GM21360 (cell line): ENCODE data around the gene LSM10.

Source experiments
- ATAC-seq: cut with Tn5 transposase; IDR thresholded peaks from one replicate; pipeline ENCODE4 v1.9.1; 2021; ENCODE audit warnings: mild to moderate bottlenecking, moderate library complexity; ENCODE audit not compliant: unreplicated experiment

The LSM10 gene

DNA sequence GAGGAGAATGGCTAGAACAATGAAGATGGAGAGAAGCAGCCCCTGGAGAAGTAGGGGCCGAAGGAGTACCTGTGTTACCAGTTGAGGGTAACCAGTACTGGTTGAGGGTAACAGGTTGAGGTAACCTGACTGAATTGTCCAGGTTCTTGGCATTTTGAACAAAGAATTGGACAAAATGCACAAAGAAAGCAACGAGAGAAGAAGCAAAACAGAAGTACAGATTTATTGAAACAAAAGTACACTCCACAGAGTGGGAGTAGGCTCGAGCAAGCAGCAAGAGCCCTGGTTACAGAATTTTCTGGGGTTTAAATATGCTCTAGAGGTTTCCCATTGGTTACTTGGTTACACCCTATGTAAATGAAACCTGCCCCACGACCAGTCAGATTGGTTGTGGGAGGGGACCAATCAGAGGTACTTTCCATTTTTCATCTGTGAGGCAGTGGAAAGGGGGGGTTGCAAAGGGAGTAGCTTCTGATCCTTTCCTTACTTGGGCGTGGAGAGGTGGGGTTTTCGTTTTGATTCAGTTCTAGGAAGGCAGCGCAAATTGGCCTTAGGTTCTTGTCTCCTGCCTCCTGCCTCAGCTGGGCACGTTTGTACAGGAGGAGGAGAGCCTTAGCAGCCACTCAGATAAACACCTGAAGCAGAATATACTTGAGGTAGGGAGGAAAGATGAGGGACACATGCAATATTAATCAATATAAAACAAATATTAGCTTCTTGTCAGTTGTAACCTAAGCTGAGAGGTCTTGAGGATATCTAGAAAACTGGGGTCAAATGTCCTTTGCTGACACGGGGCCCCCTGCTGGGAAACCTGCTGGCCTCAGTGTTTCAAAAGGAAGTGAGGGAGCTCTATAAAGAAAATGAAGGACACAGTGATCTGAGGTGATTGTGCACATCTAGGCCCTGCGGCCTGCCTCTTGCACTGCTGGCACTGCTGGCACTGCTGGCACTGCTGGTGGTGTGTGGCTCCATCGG, 14.3 kb upstream of the LSM10 start:
- ATAC-seq: no peak

DNA sequence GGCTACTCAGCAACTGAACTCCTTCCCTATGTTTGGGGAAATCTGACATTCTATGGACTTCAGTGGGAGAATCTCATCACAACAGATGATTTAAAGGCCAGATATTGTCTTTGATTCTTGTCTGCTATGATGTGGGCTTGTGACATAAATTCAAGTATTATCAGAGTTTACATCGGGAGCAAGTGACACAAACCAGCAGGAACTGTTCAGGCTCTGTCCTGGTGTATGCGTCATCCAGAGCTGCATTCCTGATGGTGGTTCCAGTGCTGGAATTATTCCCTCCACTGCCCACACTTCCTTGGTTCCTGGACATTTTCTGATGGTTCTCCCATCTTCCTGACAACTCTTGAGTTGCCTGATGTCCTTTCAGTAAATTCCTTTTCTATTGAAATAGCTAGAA, 10.8 kb upstream of the LSM10 start:
- no peak for ATAC-seq

DNA sequence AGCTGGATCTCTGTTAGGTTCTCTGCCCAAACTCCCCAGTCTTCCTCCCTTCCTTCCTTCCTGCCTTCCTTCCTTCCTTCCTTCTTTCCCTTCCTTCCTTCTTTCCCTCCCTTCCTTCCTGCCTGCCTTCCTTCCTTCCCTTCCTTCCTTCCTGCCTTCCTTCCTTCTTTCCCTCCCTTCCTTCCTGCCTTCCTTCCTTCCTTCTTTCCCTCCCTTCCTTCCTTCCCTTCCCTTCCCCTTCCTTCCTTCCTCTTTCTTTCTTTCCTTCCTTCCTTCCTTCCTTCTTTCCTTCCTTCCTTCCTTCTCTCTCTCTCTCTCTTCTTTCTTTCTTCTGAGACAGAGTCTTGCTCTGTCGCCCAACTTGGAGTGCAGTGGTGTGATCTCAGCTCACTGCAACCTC, 8.7 kb upstream of the LSM10 start:
- no peak for ATAC-seq

- no peak for ATAC-seq
Observed at GRCh38 chr1:36402504-36402890, 4.8 kb upstream of the LSM10 start.

GRCh38 chr1:36401602-36402503, 4.1 kb upstream of the LSM10 start:
- ATAC-seq: no peak

DNA sequence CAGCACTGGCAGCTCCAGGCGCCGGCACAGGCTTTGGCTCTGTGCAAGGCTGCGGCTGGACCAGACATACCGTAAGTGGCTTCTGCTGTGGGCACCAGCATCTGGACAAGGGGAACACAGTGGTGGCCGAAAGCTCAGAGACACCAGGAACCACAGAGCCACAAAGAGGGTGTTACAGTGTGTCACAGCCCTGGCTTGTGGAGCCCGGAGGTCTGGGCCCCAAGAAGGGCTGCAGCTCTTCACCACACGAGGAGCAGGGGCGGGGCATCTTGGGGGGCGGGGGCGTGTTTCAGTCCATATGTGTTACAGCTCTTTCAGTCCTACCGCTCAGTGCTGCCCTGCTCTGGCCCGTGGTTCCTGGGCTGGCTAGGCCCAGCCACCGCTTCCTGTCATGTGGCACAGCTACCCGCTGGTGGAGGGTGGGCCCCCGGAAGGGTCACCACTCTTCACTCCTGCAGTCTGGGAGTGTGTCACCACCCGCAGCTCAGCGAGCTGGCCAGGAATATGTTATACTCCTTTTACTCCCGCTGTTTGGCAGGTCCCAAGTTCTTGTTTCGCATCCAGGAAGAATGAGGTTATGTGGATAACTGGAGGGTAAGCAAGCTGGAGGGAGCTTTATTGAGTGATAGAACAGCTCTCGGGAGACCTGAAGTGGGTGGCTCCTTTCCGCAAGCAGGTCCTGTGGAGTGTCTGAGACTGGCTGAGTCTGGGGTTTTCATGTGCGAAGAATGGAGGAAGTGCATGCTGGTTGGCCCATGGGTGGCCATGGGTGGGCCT, 3.3 kb upstream of the LSM10 start:
- ATAC-seq: peak; percentile 44

DNA sequence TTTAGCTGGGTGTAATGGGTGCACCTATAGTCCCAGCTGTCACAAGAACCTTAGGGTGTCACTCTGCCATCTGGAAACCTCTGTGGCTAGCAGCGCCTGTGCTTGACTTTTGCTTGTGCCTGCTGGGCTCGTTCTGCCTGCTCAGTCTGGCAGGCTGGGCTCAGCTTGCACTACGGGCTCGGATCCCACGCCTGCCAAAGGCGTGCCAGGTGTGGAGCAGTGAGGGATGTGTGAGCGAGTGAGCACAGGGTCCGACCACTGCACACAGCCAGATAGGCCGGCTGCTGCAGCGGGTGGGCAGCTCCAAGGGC, 2.8 kb upstream of the LSM10 start:
- peak; percentile 7 for ATAC-seq

GRCh38 chr1:36398370-36398977, 766 bp upstream of the LSM10 start:
- ATAC-seq: no peak

DNA sequence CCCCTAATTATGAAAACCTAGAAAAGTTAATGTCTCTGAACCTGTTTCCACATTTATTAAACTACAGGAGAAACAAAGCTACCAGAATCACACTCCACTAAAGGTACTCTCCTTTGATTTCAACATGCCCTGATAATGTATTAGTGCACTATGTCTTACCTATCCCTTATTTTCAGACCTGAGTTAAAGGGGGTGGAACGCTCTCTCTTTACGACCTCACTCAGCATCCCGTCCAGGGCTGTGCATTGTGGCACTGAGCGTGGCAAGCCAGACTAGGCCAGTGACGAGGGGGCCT, 678 bp downstream of the LSM10 start:
- no peak for ATAC-seq

DNA sequence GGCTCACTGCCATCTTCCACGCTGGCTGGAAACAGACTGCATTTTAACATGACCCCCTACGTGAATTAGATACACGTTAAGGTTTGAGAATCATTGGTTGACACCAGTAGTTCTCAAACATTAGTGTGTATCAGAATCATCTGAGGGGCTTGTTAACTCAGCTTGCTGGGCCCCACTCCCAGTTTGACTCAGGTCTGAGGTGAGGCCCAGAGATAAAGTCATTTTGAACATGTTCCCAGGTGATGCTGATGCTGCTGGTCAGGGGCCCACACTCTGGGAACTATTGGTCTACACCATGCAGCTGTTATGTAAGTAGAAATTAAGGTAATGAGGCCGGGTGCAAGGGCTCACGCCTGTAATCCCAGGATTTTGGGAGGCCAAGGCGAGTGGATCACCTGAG, 1.3 kb downstream of the LSM10 start:
- ATAC-seq: no peak

DNA sequence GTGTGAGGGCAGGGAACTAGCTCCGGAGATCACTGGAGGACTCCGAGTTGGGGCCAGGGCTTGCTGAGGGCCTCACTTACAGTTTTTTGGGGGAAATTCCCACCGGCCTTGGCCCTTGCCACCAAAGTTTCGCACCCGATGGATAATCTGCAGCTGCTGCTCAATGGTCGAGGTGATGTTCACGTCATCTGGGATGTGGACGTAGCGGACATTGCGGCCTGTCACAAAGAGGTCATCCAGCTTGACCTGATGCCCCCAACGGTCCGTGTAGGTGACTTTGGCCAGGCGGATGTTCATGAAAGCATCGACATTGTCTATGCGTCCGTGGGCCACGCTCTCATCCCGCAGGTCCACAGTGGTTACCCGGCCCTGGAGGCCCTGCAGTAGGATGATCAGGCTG, 4.0 kb downstream of the LSM10 start:
- ATAC-seq: no peak

DNA sequence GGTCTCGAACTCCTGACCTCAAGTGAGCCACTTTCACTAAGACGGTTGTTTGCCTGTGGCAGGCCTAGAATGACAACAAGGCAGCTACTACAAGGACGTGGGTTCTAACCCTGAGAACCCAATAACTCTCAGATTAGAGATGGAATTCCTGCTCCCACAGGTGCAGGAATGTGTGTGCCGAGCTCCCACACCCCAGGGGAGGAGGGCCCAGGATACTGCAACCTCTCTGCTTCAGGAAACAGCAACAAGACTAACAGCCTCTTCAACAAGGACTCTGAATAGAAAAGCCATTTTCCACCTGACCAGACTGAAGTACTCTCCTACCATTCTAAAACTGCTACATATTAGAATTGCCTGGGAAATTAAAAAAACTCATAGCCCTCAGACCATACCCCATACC, 4.9 kb downstream of the LSM10 start:
- no peak for ATAC-seq

GRCh38 chr1:36391271-36391670, 6.4 kb downstream of the LSM10 start:
- ATAC-seq: no peak

DNA sequence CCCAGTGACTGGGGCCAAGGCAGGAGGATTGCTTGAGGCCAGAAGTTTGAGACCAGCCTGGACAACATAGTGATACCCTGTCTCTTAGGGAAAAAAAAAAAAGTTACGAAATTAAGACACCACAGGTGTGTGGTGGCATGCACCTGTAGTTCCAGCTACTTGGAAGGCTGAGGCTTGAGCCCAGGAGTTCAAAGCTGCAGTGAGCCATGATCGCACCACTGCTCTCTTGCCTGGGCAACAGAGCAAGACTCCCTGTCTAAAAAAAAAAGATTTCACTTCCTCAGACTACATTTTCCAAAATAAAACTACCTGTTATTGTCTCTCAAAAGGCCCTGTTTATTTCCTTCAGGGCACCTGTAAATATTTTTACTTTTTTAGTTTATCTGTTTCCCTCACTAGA, 7.3 kb downstream of the LSM10 start:
- no peak for ATAC-seq

GRCh38 chr1:36389999-36390398, 7.7 kb downstream of the LSM10 start:
- no peak for ATAC-seq

GRCh38 chr1:36389261-36389660, 8.4 kb downstream of the LSM10 start:
- ATAC-seq: no peak

DNA sequence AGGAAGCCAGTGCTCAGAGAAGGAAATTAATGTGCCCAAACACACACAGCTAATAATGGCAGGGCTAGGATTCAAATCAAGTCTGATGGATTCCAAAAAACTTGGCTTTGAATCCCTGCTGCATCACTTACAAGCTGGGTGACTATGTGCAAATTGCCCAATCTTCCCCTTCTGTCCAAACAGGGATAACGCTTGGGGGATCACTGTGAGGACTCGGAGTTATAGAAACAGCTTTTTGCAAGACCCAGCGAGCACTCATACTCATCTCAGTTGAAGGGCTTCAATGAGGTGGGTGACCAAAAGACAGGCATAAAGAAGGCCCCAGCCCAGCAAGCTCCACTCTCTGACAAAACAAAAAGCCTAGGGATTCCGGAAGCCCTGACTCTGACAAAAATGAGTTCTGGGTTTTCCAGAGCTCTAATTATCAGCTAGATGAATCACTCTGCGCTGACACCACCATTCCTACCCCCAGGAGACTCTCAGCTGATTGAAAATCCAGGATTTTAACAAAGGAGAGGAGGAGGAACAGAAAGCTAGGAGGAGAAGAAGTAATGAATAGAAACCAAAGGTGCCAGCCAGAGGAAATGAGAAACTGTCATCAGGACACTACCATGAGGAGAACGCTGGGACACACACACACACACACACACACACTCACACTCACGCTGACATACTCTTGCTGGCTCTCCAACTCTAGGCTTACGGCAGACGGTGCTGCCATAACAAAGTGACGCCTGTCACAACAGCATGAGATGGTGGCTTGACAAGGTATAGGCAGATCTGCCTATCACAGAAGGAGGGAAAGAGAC, 10.4 kb downstream of the LSM10 start:
- no peak for ATAC-seq

GRCh38 chr1:36386265-36387140, 11.2 kb downstream of the LSM10 start:
- peak; percentile 38 for ATAC-seq
